NCI-H526 treated with DMSO at 0.1 percent for 48 hours (cell line): ENCODE data around the gene RUSF1.
"Not testable (repeated sequence)": the region's sequence is repeated elsewhere in the genome, so short reads cannot be mapped to it uniquely, and the experiment has no call there.

Experiments used
- DNase-seq: peaks from one replicate; lab custom pipeline; 2025; lab: John Stamatoyannopoulos, UW

RUSF1 gene

GRCh38 chr16:31487071-31487719 lies 21.0 kb downstream of the RUSF1 start:
- DNase-seq: no peak

- no peak for DNase-seq
These were observed 22.1 kb downstream of the RUSF1 start for GRCh38 chr16:31486045-31486444.

- DNase-seq: no peak
These were observed 22.6 kb downstream of the RUSF1 start for GRCh38 chr16:31485571-31485970.

GRCh38 chr16:31484491-31485171 lies 23.6 kb downstream of the RUSF1 start:
- DNase-seq: no peak

- DNase-seq: not testable (repeated sequence)
These were observed 24.1 kb downstream of the RUSF1 start for GRCh38 chr16:31484048-31484447.

- no peak for DNase-seq
These were observed 25.1 kb downstream of the RUSF1 start, which contains the start of gene SLC5A2 for GRCh38 chr16:31483081-31483480. TSS of gene SLC5A2 (plus strand) at chr16:31483123. CDS start at chr16:31483137, 14 bp downstream.

GRCh38 chr16:31480851-31481536 lies 27.2 kb downstream of the RUSF1 start:
- DNase-seq: no peak

GRCh38 chr16:31479751-31480150 lies 28.4 kb downstream of the RUSF1 start:
- no peak for DNase-seq

- DNase-seq: no peak
These were observed 29.2 kb downstream of the RUSF1 start for GRCh38 chr16:31478956-31479355.

GRCh38 chr16:31477220-31478216 lies 30.7 kb downstream of the RUSF1 start:
- no peak for DNase-seq

GRCh38 chr16:31476303-31477219 lies 31.6 kb downstream of the RUSF1 start:
- peak; percentile 20 for DNase-seq

GRCh38 chr16:31475946-31476302 lies 32.3 kb downstream of the RUSF1 start:
- no peak for DNase-seq

- no peak for DNase-seq
These were observed 33.1 kb downstream of the RUSF1 start for GRCh38 chr16:31474773-31475738.

GRCh38 chr16:31474173-31474714 lies 33.9 kb downstream of the RUSF1 start:
- no peak for DNase-seq

- DNase-seq: no peak
These were observed 34.8 kb downstream of the RUSF1 start for GRCh38 chr16:31473264-31473984.

- DNase-seq: no peak
These were observed 35.4 kb downstream of the RUSF1 start for GRCh38 chr16:31472709-31473203.

- no peak for DNase-seq
These were observed 36.1 kb downstream of the RUSF1 start, which contains the start of gene TGFB1I1 for GRCh38 chr16:31471875-31472708. TSS of gene TGFB1I1 (plus strand) at chr16:31472152. CDS start at chr16:31472189, 37 bp downstream.
